ENCODE results near the gene RHOD.
A peak's percentile ranks its signal among the peaks of the same experiment; 100 is the strongest.

RHOD gene

GRCh38 chr11:67016550-67016949 is 40.1 kb upstream of the RHOD start:
- TF ChIP-seq EP300 (IDR thresholded peaks at IDR 0.05; ENCODE audit: borderline replicate concordance) (no peak), TCF12 (IDR thresholded peaks at IDR 0.05; ENCODE audit: low read depth) (no peak), REST (IDR thresholded peaks at IDR 0.05; ENCODE audit: low read depth) (no peak), RAD21 (IDR thresholded peaks at IDR 0.05; ENCODE audit: low read depth) (no peak), CEBPB (IDR thresholded peaks at IDR 0.05) (no peak), USF1 (IDR thresholded peaks at IDR 0.05) (no peak), ZBTB7A (IDR thresholded peaks at IDR 0.05; ENCODE audit: low read depth) (no peak)

- TF ChIP-seq CREB1 (IDR thresholded peaks at IDR 0.05; ENCODE audit: low read depth) (no peak), TCF12 (IDR thresholded peaks at IDR 0.05; ENCODE audit: low read depth) (no peak), REST (IDR thresholded peaks at IDR 0.05; ENCODE audit: low read depth) (no peak), EGR1 (IDR thresholded peaks at IDR 0.05) (no peak), RAD21 (IDR thresholded peaks at IDR 0.05; ENCODE audit: low read depth) (no peak), EP300 (IDR thresholded peaks at IDR 0.05; ENCODE audit: borderline replicate concordance) (no peak), FOXM1 (IDR thresholded peaks at IDR 0.05; ENCODE audit: borderline replicate concordance, low read depth) (no peak), YY1 (IDR thresholded peaks at IDR 0.05; ENCODE audit: low read depth) (no peak), NFIC (IDR thresholded peaks at IDR 0.05) (no peak)
Measured at GRCh38 chr11:67020949-67021348, 35.7 kb upstream of the RHOD start.

GRCh38 chr11:67022341-67022933 is 34.2 kb upstream of the RHOD start:
- TF ChIP-seq REST (IDR thresholded peaks at IDR 0.05; ENCODE audit: low read depth) (no peak), TEAD4 (IDR thresholded peaks at IDR 0.05) (peak; percentile 42), TCF12 (IDR thresholded peaks at IDR 0.05; ENCODE audit: low read depth) (0 out of 2 replicates have a peak, but pooled peaks have one; percentile 51), FOXM1 (IDR thresholded peaks at IDR 0.05; ENCODE audit: borderline replicate concordance, low read depth) (no peak), EP300 (IDR thresholded peaks at IDR 0.05; ENCODE audit: borderline replicate concordance) (peak; percentile 46; the same call in 1 of the 2 replicates), ZBTB7A (IDR thresholded peaks at IDR 0.05; ENCODE audit: low read depth) (peak; percentile 23; the same call in 1 of the 2 replicates), CEBPB (IDR thresholded peaks at IDR 0.05) (no peak), USF1 (IDR thresholded peaks at IDR 0.05) (no peak), RAD21 (IDR thresholded peaks at IDR 0.05; ENCODE audit: low read depth) (no peak), EGR1 (IDR thresholded peaks at IDR 0.05) (peak; percentile 96), TAF1 (IDR thresholded peaks at IDR 0.05; ENCODE audit: low read depth) (no peak), YY1 (IDR thresholded peaks at IDR 0.05; ENCODE audit: low read depth) (no peak), CREB1 (IDR thresholded peaks at IDR 0.05; ENCODE audit: low read depth) (no peak), MAX (IDR thresholded peaks at IDR 0.05) (no peak; the same call in none of the 2 replicates), NFIC (IDR thresholded peaks at IDR 0.05) (peak; percentile 93)

GRCh38 chr11:67022961-67023956 is 33.4 kb upstream of the RHOD start, which contains the start of gene SYT12:
SYT12 (plus strand) TSS chr11:67023134; CDS start chr11:67030145, 7,011 bp downstream.
- TF ChIP-seq RAD21 (IDR thresholded peaks at IDR 0.05; ENCODE audit: low read depth), result no peak
- TF ChIP-seq TCF12 (IDR thresholded peaks at IDR 0.05; ENCODE audit: low read depth), result no peak; the same call in 1 of the 2 replicates
- no peak for TF ChIP-seq USF1 (IDR thresholded peaks at IDR 0.05)
- no peak for TF ChIP-seq CEBPB (IDR thresholded peaks at IDR 0.05)
- TF ChIP-seq MAX (IDR thresholded peaks at IDR 0.05), result no peak
- TF ChIP-seq FOXM1 (IDR thresholded peaks at IDR 0.05; ENCODE audit: borderline replicate concordance, low read depth), result no peak
- no peak for TF ChIP-seq EP300 (IDR thresholded peaks at IDR 0.05; ENCODE audit: borderline replicate concordance)
- TF ChIP-seq EGR1 (IDR thresholded peaks at IDR 0.05), result no peak
- TF ChIP-seq NFIC (IDR thresholded peaks at IDR 0.05), result no peak
- no peak for TF ChIP-seq YY1 (IDR thresholded peaks at IDR 0.05; ENCODE audit: low read depth)
- TF ChIP-seq ZBTB7A (IDR thresholded peaks at IDR 0.05; ENCODE audit: low read depth), result no peak; the same call in 1 of the 2 replicates
